Renal cortex interstitium (tissue), 11 donors: ENCODE measurements around the gene LIN28A. TPM values are rescaled to one million over a fixed set of nuclear protein-coding genes. Genes with fewer than 3 reads are reported as not detected.
A peak's percentile ranks its signal among the peaks of the same experiment; 100 is the strongest.

Experiments used
- DNase-seq, 11 donors: peaks; one replicate each; pipeline ENCODE4 v3.0.0-alpha.2; 2013; ENCODE audit warnings: low read depth in 9 of 11, low spot score in 4 of 11; ENCODE audit errors: extremely low read depth in 1 of 11
- polyA plus RNA-seq, 3 donors: library from polyadenylated mRNA; unstranded; fragments of 120-200 nt; gene quantifications; one replicate each; pipeline ENCODE4 v1.2.1, GENCODE V29; 2013; ENCODE audit not compliant: insufficient read length in 3 of 3

LIN28A gene
- polyA plus RNA-seq, 3 donors = 0.03 to 0.18 (median 0.06) TPM

DNA sequence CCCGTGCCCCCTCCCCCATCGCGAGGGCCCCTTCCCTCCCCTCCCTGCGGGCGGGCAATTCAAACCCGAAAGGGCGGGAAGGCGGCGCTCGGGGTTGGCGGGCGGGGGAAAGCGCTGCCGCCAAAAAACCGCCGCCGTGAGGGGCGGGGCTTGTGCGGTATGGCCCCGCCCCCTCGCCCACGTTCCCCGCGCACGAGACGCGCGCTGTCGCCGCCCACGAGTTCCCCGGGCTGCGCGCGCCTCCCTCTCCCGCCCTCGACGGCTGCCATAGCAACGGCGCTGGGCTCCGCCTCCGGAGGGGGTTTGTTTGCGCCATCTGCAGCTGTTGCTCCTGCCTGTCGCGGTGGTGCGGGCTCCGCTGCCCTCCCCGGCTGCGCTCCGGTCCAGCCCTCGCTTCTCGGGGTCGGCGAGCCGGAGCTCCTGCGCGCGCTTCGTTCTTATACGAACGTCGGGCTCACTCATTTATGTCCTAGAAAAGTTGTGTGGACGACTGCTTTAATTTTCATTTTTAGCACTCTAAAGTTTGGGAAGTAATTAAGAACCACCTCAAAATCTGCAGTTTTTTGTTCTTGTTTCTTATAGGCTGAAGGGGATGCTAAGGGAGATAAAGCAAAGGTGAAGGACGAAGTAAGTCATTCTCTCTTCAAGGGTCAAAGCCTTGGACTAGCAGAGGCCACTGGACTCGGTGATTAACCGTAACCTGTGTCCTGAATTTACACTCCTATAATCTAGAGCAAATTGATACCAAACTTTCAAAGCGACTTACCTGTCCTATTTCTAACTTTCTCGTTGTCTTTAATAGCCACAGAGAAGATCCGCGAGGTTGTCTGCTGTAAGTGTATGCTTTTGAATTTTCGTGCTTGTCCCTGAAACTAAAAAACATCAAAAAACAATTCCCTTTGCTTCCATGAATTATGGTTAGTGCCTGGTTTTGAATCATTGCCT lies 62.6 kb downstream of the LIN28A start:
- peak; percentile 81 to 93 (median 88) for DNase-seq

DNA sequence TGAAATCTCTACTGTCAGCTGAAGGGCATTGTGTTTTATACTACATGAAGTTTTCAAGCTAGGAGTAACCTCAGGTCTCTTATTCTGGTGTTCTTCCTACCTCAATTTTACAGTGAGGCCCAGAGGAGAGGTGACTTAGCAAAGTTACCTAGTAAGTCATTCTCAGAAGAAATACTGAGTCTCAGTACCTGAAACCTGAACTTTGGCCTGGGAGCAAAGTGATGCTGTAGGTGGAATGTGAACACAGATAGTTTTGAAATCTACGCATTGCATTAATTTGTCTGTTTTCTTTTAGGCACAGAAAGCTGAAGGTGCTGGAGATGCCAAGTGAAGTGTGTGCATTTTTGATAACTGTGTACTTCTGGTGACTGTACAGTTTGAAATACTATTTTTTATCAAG lies 64.2 kb downstream of the LIN28A start:
- DNase-seq = no peak

DNA sequence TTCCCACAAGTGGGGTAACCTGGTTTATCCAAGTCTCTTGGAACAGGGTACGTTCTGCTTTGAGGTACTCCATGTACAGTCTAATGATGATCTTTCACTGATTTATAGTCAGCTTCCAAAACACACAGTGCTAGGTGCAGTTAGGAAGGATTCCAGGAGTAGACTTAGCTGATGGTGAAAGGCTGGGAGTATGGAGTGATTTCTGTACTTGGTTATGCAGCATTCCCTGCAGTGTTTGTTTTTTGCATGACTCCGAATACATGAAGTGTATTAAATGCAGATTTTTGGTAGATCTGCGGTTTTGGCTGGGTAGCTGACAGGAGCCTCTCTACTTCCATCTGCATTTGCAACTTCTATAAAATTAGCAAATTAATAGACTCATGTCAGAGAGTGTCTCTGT lies 65.4 kb downstream of the LIN28A start:
- DNase-seq = no peak

DNA sequence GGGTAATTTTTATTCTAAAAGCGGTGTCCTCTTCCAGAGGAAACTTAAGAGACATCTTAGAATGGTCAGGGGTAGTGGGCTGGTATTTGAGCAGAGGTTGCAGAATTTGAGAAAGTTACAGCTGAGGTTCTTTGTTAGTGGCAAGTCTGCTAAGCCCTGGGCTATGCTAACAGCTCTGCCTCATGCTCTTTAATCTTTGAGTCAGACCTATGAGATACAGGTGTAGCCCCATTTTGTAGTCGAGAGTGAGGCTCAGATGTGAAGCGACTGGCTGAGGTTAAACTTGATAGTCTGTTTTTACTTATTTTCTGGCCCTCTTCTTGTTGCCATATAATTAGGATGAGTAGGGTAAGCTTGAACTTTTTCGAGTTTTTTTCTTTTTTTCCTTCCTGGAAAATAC lies 66.3 kb downstream of the LIN28A start:
- DNase-seq = no peak

DNA sequence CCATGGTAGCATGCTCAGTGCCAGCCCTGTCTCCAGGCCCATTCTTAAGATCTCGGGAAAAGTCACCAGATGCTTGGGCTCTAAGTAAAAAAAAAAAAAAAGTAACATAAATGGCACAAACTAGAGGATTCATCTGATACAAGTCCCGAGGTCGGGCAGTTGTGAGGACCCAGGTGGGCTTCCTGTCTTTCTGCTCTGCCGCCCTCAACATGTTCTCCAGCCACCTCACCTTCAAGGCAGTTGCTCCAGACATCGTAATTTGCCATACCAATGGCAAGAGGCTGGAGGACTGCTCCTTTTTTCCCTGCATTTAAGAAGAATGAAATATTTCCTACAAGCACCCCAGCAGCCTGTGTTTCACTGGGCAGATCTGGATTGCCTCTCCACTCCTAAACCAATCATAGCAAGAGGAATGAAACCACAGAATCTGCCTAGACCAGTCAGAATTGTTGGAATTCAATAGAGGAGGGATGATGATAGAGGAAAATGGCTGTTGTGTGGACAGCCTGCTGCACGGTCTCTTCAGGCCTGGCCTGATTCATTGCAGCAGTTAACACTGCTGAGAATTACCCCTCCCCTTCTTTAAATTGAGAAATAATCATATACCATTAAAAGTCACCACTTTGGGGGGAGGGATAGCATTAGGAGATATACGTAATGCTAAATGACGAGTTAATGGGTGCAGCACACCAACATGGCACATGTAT lies 67.0 kb downstream of the LIN28A start:
- no peak for DNase-seq

DNA sequence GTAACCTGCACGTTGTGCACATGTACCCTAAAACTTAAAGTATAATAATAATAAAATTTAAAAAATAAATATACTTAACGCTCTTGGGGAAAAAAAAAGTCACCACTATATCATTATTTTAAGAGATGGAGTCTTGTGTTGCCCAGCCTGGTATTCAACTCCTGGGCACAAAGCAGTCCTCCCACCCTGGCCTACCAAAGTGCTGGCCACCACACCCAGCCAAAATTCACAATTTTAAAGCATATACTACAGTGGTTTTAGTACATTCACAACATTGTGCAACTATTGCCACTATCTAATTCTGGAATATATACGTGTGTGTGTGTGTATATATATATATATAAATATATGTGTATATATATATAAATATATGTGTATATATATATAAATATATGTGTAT lies 67.5 kb downstream of the LIN28A start:
- no peak for DNase-seq

DNA sequence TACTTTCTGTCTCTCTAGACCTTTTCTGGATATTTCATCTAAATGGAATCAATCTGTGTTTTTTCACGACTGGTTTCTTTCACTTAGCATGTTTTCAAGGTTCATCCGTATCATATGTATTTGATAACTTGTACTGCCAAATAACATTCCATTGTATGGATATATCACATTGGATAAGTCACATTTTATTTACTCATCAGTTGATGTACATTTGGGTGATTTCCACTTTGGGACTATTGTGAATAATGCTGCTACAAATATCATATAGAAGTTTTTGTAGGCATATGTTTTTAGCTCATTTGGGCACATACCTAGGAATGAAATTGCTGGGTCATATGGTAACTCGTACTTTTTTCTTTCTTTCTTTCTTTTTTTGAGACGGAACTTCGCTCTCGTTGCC lies 68.4 kb downstream of the LIN28A start:
- no peak for DNase-seq

Other genes with a start within 250 kb of the LIN28A start
- under 1 TPM in 1 of 3 donors, not detected in 2; 0.45 TPM for gene C1orf232, start 241.9 kb upstream of the LIN28A start, polyA plus RNA-seq
- gene ZNF593, start 240.9 kb upstream of the LIN28A start, polyA plus RNA-seq = 10 to 100 TPM; 14.5 to 18.7 (median 18.4) TPM
- 1 to 10 TPM; 1.0 to 1.9 (median 1.0) TPM for gene ZNF593OS, start 239.0 kb upstream of the LIN28A start, polyA plus RNA-seq
- 10 to 100 TPM; 10.7 to 20.0 (median 14.5) TPM for gene CNKSR1, start 233.3 kb upstream of the LIN28A start, polyA plus RNA-seq
- gene CATSPER4, start 220.2 kb upstream of the LIN28A start, polyA plus RNA-seq = under 1 TPM; 0.06 to 0.21 (median 0.11) TPM
- gene CEP85, start 176.6 kb upstream of the LIN28A start, polyA plus RNA-seq = 10 to 100 TPM; 16.9 to 21.1 (median 17.9) TPM
- gene SH3BGRL3, start 130.7 kb upstream of the LIN28A start, polyA plus RNA-seq = 100 to 1,000 TPM in 1 of 3 donors, 10 to 100 TPM in 2; 84.9 to 107 (median 90.4) TPM
- 10 to 100 TPM; 34.0 to 55.3 (median 44.5) TPM for gene UBXN11, start 104.2 kb upstream of the LIN28A start, polyA plus RNA-seq
- gene CD52, start 92.9 kb upstream of the LIN28A start, polyA plus RNA-seq = 1 to 10 TPM; 3.7 to 6.7 (median 5.0) TPM
- 1 to 10 TPM in 2 of 3 donors, under 1 TPM in 1; 0.87 to 1.4 (median 1.1) TPM for gene CRYBG2, start 56.7 kb upstream of the LIN28A start, polyA plus RNA-seq
- gene ZNF683, start 38.1 kb upstream of the LIN28A start, polyA plus RNA-seq = not detected
- 10 to 100 TPM; 32.5 to 45.8 (median 34.2) TPM for gene DHDDS, start 21.5 kb downstream of the LIN28A start, polyA plus RNA-seq
- 1,000 to 10,000 TPM; 1,010 to 1,265 (median 1,224) TPM for gene HMGN2, start 61.6 kb downstream of the LIN28A start, polyA plus RNA-seq
- 10 to 100 TPM; 17.0 to 25.1 (median 21.3) TPM for gene RPS6KA1, start 118.9 kb downstream of the LIN28A start, polyA plus RNA-seq